IPS DF 6.9 (cell line): Measurements from ENCODE around the gene SPON1.
"Not testable (repeated sequence)": the region's sequence is repeated elsewhere in the genome, so short reads cannot be mapped to it uniquely, and the experiment has no call there.

Experiments
- DNase-seq: peaks from one replicate; pipeline ENCODE4 v3.0.0-alpha.2; 2013; ENCODE audit warnings: low read depth, low spot score
- H3K27ac ChIP-seq: one replicate; pipeline ENCODE4 v1.5.1; 2013; ENCODE audit warnings: low read length, control low read depth
- H3K27me3 ChIP-seq: 2 replicates; pipeline ENCODE4 v1.6.1; 2013; ENCODE audit warnings: mild to moderate bottlenecking, low read length; ENCODE audit not compliant: control insufficient read depth, insufficient read depth
- H3K36me3 ChIP-seq: 2 replicates; pipeline ENCODE4 v1.6.1; 2013; ENCODE audit warnings: low read length; ENCODE audit not compliant: control insufficient read depth, insufficient read depth
- H3K4me1 ChIP-seq: 2 replicates; pipeline ENCODE4 v1.6.1; 2013; ENCODE audit warnings: low read length; ENCODE audit not compliant: control insufficient read depth, insufficient read depth
- H3K4me3 ChIP-seq: 2 replicates; pipeline ENCODE4 v1.5.1; 2013; ENCODE audit warnings: mild to moderate bottlenecking, low read length
- H3K9me3 ChIP-seq: 2 replicates; pipeline ENCODE4 v1.6.1; 2013; ENCODE audit warnings: low read length, inconsistent platforms; ENCODE audit not compliant: control insufficient read depth, insufficient read depth
- WGBS: extraction: QIAGEN DNeasy Blood & Tissue Kit; methylation state at CpG from one replicate; pipeline ENCODE4 v1.1.7; 2013; ENCODE audit warnings: mixed read lengths, missing lambda C conversion rate; ENCODE audit not compliant: insufficient read length, insufficient coverage; 5-methylcytosine and 5-hydroxymethylcytosine counted together

Gene SPON1

GRCh38 chr11:14035526-14035925, 73.0 kb downstream of the SPON1 start:
- DNase-seq, H3K27ac ChIP-seq, H3K4me3 ChIP-seq, H3K9me3 ChIP-seq, H3K27me3 ChIP-seq, H3K36me3 ChIP-seq, H3K4me1 ChIP-seq: not testable (repeated sequence)
- WGBS, result no CpG with 5 or more reads among the region's 2 CpGs

- 100% methylated on average over 1 of the region's 3 CpGs for WGBS
These were observed 73.9 kb downstream of the SPON1 start for GRCh38 chr11:14036469-14036868.

GRCh38 chr11:14041040-14041439, 78.5 kb downstream of the SPON1 start:
- no peak for DNase-seq
- Histone ChIP-seq H3K27ac (no peak overlapping the region), H3K4me3 (no peak overlapping the region), H3K27me3 (no peaks in the 10 kb centered on the region), H3K4me1 (no peaks in the 10 kb centered on the region), H3K9me3 (no peaks in the 10 kb centered on the region), H3K36me3 (no peaks in the 10 kb centered on the region)
- no CpG with 5 or more reads among the region's 4 CpGs for WGBS

More at GRCh38 chr11:14036469-14036868, 73.9 kb downstream of the SPON1 start:
- H3K36me3 ChIP-seq, result no peaks in the 10 kb centered on the region
- no peak overlapping the region for H3K27ac ChIP-seq
- H3K27me3 ChIP-seq, result no peaks in the 10 kb centered on the region
- H3K4me3 ChIP-seq, result no peak overlapping the region
- no peaks in the 10 kb centered on the region for H3K9me3 ChIP-seq
- DNase-seq, result no peak
- no peaks in the 10 kb centered on the region for H3K4me1 ChIP-seq

- Histone ChIP-seq H3K9me3 (no peaks in the 10 kb centered on the region), H3K4me1 (no peaks in the 10 kb centered on the region), H3K27me3 (no peaks in the 10 kb centered on the region), H3K36me3 (no peaks in the 10 kb centered on the region), H3K4me3 (no peak overlapping the region), H3K27ac (no peak overlapping the region)
- no CpG with 5 or more reads among the region's 4 CpGs for WGBS
- no peak for DNase-seq
These were observed 79.0 kb downstream of the SPON1 start for GRCh38 chr11:14041565-14041964.

- H3K4me3 ChIP-seq, result no peak overlapping the region
- no peak overlapping the region for H3K27ac ChIP-seq
- no CpG with 5 or more reads among the region's 4 CpGs for WGBS
- H3K4me1 ChIP-seq, result no peaks in the 10 kb centered on the region
- no peak for DNase-seq
- no peaks in the 10 kb centered on the region for H3K27me3 ChIP-seq
- H3K9me3 ChIP-seq, result no peaks in the 10 kb centered on the region
- no peaks in the 10 kb centered on the region for H3K36me3 ChIP-seq
These were observed 80.4 kb downstream of the SPON1 start for GRCh38 chr11:14042686-14043465.

GRCh38 chr11:14044916-14045315, 82.4 kb downstream of the SPON1 start:
- Histone ChIP-seq H3K9me3 (no peaks in the 10 kb centered on the region), H3K4me1 (no peaks in the 10 kb centered on the region), H3K27me3 (no peaks in the 10 kb centered on the region), H3K27ac (no peak overlapping the region), H3K4me3 (no peak overlapping the region), H3K36me3 (no peaks in the 10 kb centered on the region)
- no peak for DNase-seq
- no CpG with 5 or more reads among the region's 3 CpGs for WGBS

GRCh38 chr11:14045417-14045816, 82.9 kb downstream of the SPON1 start:
- Histone ChIP-seq H3K4me3 (no peak overlapping the region), H3K27ac (no peak overlapping the region), H3K27me3 (no peaks in the 10 kb centered on the region), H3K36me3 (no peaks in the 10 kb centered on the region), H3K9me3 (no peaks in the 10 kb centered on the region), H3K4me1 (no peaks in the 10 kb centered on the region)
- DNase-seq, result no peak
- no CpG with 5 or more reads among the region's 2 CpGs for WGBS

- Histone ChIP-seq H3K27ac (no peak overlapping the region), H3K36me3 (no peaks in the 10 kb centered on the region), H3K4me1 (no peaks in the 10 kb centered on the region), H3K9me3 (no peaks in the 10 kb centered on the region), H3K27me3 (no peaks in the 10 kb centered on the region; the same call in 1 of the 2 replicates), H3K4me3 (no peak overlapping the region)
- WGBS, result no CpG with 5 or more reads among the region's 3 CpGs
- DNase-seq, result no peak
These were observed 89.7 kb downstream of the SPON1 start for GRCh38 chr11:14052198-14052597.

GRCh38 chr11:14054116-14055107, 91.9 kb downstream of the SPON1 start:
- no peak for DNase-seq
- H3K27ac ChIP-seq, result no peak overlapping the region
- WGBS, result no CpG with 5 or more reads among the region's 12 CpGs

GRCh38 chr11:14055936-14056335, 93.4 kb downstream of the SPON1 start:
- Histone ChIP-seq H3K27me3 (no peaks in the 10 kb centered on the region; the same call in 1 of the 2 replicates), H3K4me3 (no peak overlapping the region), H3K27ac (no peak overlapping the region), H3K4me1 (peaks cover 1% of the 10 kb centered on the region; the same call in 1 of the 2 replicates), H3K9me3 (no peaks in the 10 kb centered on the region), H3K36me3 (no peaks in the 10 kb centered on the region)
- no CpG with 5 or more reads among the region's 1 CpG for WGBS
- no peak for DNase-seq

More at GRCh38 chr11:14054116-14055107, 91.9 kb downstream of the SPON1 start:
- Histone ChIP-seq H3K36me3 (no peaks in the 10 kb centered on the region), H3K4me1 (no peaks in the 10 kb centered on the region), H3K4me3 (no peak overlapping the region), H3K9me3 (no peaks in the 10 kb centered on the region), H3K27me3 (no peaks in the 10 kb centered on the region; the same call in 1 of the 2 replicates)
